ENCODE measurements around the gene ENTPD8.

The ENTPD8 gene

DNA sequence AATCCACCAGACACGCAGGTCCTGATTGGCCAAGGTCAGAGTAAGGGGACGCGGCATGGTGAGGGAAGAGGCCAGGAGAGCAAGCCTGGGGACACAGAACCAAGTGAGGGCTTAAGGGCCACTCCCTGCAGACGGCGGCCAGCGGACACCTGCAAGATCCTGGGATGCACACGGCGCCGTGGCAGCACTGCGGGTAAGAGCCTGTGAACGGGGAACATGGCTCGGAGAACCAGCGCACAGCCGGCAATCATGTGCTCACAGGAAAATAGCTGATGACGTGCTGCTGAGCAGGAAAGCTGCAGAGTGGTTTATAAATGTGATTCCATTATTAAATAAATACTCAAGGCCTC, 45.0 kb upstream of the ENTPD8 start:
- TF ChIP-seq TEAD4 (IDR thresholded peaks at IDR 0.05) (no peak), NFIC (IDR thresholded peaks at IDR 0.05) (no peak), CREB1 (IDR thresholded peaks at IDR 0.05; ENCODE audit: low read depth) (no peak), CEBPB (IDR thresholded peaks at IDR 0.05) (no peak), TAF1 (IDR thresholded peaks at IDR 0.05; ENCODE audit: low read depth) (no peak), RAD21 (IDR thresholded peaks at IDR 0.05; ENCODE audit: low read depth) (no peak), EGR1 (IDR thresholded peaks at IDR 0.05) (no peak), ZBTB7A (IDR thresholded peaks at IDR 0.05; ENCODE audit: low read depth) (no peak), EP300 (IDR thresholded peaks at IDR 0.05; ENCODE audit: borderline replicate concordance) (no peak)

- no peak for TF ChIP-seq EGR1 (IDR thresholded peaks at IDR 0.05)
- TF ChIP-seq FOXM1 (IDR thresholded peaks at IDR 0.05; ENCODE audit: borderline replicate concordance, low read depth) = no peak
- no peak for TF ChIP-seq TEAD4 (IDR thresholded peaks at IDR 0.05)
Measured at GRCh38 chr9:137485343-137486140, 44.4 kb upstream of the ENTPD8 start.

DNA sequence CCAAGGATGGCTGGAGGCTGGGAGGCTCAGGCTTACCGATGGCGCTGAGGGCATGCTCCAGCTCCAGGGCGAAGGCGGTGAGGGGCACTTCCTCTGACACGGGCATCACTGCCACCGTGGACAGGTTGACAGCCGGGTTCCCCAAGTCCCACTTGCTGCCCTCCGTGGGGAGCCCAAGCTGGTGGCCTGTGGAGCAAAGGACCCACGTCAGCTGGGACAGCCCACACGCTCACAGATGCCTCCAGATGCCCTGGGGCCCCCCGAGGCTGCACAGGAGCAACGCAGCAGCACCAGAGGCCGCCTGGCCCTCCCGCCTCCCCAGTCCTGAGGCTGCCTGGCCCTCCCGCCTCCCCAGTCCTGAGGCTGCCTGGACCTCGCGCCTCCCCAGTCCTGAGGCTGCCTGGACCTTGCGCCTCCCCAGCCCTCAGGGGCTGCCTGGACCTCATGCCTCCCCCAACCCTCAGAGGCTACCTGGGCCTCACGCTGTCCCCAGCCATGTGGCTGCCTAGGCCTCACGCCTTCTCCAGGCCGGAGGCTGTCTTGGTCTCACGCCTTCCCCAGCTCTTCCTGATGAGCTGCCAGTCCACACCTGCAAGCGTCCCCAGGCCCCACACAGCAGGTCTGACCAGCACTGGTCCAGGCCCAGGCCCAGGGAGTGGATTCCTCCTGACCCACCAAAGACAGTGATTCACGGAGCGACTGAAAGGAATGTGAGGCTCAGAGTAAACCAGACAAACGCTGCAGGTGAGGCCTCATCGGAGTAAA, 43.6 kb upstream of the ENTPD8 start:
- TF ChIP-seq RAD21 (IDR thresholded peaks at IDR 0.05; ENCODE audit: low read depth) (no peak), ZBTB7A (IDR thresholded peaks at IDR 0.05; ENCODE audit: low read depth) (no peak), EGR1 (IDR thresholded peaks at IDR 0.05) (no peak), TEAD4 (IDR thresholded peaks at IDR 0.05) (no peak), REST (IDR thresholded peaks at IDR 0.05; ENCODE audit: low read depth) (no peak), TAF1 (IDR thresholded peaks at IDR 0.05; ENCODE audit: low read depth) (no peak), CREB1 (IDR thresholded peaks at IDR 0.05; ENCODE audit: low read depth) (no peak)

DNA sequence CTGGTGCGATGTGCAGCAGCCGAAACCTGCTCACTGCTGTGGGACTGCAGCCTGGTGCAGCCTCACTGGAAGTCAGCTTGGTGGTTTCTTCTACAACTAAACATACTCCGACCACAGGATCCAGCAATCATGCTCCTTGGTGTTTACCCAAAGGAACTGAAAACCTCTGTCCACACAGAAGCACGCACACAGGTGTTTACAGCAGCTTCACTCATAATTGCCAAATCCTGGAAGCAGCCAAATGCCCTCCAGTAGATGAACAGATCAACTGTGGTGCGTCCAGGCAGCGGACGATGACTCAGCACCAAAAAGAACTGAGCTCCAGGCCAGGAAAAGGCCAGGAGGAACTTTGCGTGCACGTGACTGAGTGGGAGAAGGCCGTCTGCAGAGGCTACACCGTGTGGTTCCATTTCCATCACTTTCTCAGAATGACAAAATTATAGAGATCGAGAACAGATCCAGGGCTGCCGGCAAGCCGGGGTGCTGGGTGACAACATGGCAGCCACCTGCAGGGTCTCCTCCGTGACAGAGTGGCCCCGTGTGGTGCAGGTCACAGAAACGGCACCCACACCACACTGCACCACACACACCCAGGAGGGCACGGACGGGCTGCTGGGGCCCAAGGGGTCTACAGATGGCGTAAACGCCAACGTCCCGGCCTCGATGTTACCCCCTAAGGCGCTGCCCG, 41.1 kb upstream of the ENTPD8 start:
- no peak for TF ChIP-seq ZBTB7A (IDR thresholded peaks at IDR 0.05; ENCODE audit: low read depth)
- TF ChIP-seq TAF1 (IDR thresholded peaks at IDR 0.05; ENCODE audit: low read depth) = no peak
- no peak for TF ChIP-seq TEAD4 (IDR thresholded peaks at IDR 0.05)
- TF ChIP-seq, protein P1, sequence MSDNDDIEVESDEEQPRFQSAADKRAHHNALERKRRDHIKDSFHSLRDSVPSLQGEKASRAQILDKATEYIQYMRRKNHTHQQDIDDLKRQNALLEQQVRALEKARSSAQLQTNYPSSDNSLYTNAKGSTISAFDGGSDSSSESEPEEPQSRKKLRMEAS (IDR thresholded peaks at IDR 0.05) = no peak
- no peak for TF ChIP-seq YY1 (IDR thresholded peaks at IDR 0.05; ENCODE audit: low read depth)
- TF ChIP-seq CREB1 (IDR thresholded peaks at IDR 0.05; ENCODE audit: low read depth) = no peak
- TF ChIP-seq NFIC (IDR thresholded peaks at IDR 0.05) = no peak
- TF ChIP-seq, protein P2, sequence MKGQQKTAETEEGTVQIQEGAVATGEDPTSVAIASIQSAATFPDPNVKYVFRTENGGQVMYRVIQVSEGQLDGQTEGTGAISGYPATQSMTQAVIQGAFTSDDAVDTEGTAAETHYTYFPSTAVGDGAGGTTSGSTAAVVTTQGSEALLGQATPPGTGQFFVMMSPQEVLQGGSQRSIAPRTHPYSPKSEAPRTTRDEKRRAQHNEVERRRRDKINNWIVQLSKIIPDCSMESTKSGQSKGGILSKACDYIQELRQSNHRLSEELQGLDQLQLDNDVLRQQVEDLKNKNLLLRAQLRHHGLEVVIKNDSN (IDR thresholded peaks at IDR 0.05) = no peak
- TF ChIP-seq EP300 (IDR thresholded peaks at IDR 0.05; ENCODE audit: borderline replicate concordance) = no peak
- no peak for TF ChIP-seq TCF12 (IDR thresholded peaks at IDR 0.05; ENCODE audit: low read depth)
- TF ChIP-seq EGR1 (IDR thresholded peaks at IDR 0.05) = no peak
- TF ChIP-seq REST (IDR thresholded peaks at IDR 0.05; ENCODE audit: low read depth) = no peak
- TF ChIP-seq RAD21 (IDR thresholded peaks at IDR 0.05; ENCODE audit: low read depth) = no peak
- TF ChIP-seq FOXM1 (IDR thresholded peaks at IDR 0.05; ENCODE audit: borderline replicate concordance, low read depth) = no peak
- TF ChIP-seq CEBPB (IDR thresholded peaks at IDR 0.05) = no peak

DNA sequence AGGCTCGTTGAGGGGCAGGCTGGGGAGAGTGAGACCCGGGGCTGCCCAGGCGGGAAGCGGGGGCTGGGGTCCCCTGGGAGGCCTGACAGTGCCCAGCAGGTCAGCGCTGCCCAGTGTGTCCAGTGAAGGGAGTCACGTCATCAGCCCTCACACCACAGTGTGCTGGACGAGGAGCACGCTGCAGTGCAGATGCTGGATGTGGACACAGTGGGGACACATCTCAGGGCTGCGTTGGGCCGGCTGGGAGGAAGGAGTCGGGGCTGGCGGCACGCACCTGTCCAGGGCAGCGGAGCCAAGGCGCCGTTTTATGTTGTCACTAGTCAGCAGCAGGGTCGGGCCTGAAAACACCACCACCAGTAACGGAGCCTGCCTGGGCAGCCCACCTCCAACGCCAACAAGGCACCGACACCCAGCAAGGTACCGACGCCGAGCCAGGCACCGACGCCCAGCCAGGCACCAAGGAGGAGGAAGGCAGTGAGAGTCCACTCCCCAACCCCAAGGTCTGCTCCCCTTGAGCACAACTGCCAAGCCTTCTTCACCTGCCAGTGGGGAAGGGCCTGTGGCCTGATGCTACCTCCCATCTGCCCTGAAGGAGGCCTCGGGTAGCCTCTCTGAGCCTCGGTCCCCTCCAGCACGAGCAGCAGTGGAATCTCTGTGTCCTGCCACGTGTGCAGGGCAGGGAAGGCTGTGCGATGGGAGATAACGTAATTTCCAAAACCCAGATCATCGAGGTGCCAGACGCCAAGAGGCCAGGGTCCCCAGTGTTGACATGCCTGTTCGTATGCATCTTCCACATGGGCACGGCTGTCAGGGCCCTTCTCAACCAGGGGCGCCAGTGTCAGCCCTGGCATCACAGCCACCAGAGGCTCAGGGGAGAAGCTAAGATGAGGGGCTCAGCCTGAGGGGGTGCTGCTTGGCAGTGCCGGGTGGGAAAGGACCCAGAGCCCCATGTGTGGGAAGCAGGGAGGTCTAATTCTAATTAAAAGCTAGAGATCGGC, 39.8 kb upstream of the ENTPD8 start:
- TF ChIP-seq CREB1 (IDR thresholded peaks at IDR 0.05; ENCODE audit: low read depth) = no peak
- TF ChIP-seq, protein P1 (IDR thresholded peaks at IDR 0.05) = no peak
- TF ChIP-seq TCF12 (IDR thresholded peaks at IDR 0.05; ENCODE audit: low read depth) = no peak
- TF ChIP-seq, protein P2 (IDR thresholded peaks at IDR 0.05) = no peak
- no peak for TF ChIP-seq ZBTB7A (IDR thresholded peaks at IDR 0.05; ENCODE audit: low read depth)
- no peak for TF ChIP-seq YY1 (IDR thresholded peaks at IDR 0.05; ENCODE audit: low read depth)
- no peak for TF ChIP-seq TEAD4 (IDR thresholded peaks at IDR 0.05)
- no peak for TF ChIP-seq REST (IDR thresholded peaks at IDR 0.05; ENCODE audit: low read depth)

All from Ishikawa (cell line).